Measurements from ENCODE around the gene SLC33A1. TPM values are rescaled to one million over a fixed set of nuclear protein-coding genes. Genes with fewer than 3 reads are reported as not detected.
"Not testable (repeated sequence)": the region's sequence is repeated elsewhere in the genome, so short reads cannot be mapped to it uniquely, and the experiment has no call there.

The SLC33A1 gene
- 19.3 TPM for total RNA-seq
- 10 to 100 TPM; 12.1 to 19.3 (median 14.5) TPM for polyA plus RNA-seq (ENCODE audit: insufficient read depth in 1 of 8, insufficient read length in 8 of 8, low replicate concordance in 1 of 8)
- long read RNA-seq, donor 1, full-length matches to known transcripts = 3 of 3 reads
- long read RNA-seq, donor 1, partial matches to known transcripts = 0 of 3 reads
- long read RNA-seq, donor 1, other reads (novel, unspliced or antisense) = 0 of 3 reads
- long read RNA-seq, donor 2 = 0 reads
- long read RNA-seq, donor 3, full-length matches to known transcripts = 2 of 2 reads
- long read RNA-seq, donor 3, partial matches to known transcripts = 0 of 2 reads
- long read RNA-seq, donor 3, other reads (novel, unspliced or antisense) = 0 of 2 reads
- long read RNA-seq, donor 4, full-length matches to known transcripts = 1 of 11 reads
- long read RNA-seq, donor 4, partial matches to known transcripts = 5 of 11 reads
- long read RNA-seq, donor 4, other reads (novel, unspliced or antisense) = 5 of 11 reads
- long read RNA-seq, donor 5, full-length matches to known transcripts = 2 of 2 reads
- long read RNA-seq, donor 5, partial matches to known transcripts = 0 of 2 reads
- long read RNA-seq, donor 5, other reads (novel, unspliced or antisense) = 0 of 2 reads
- long read RNA-seq, donor 6, full-length matches to known transcripts = 2 of 2 reads
- long read RNA-seq, donor 6, partial matches to known transcripts = 0 of 2 reads
- long read RNA-seq, donor 6, other reads (novel, unspliced or antisense) = 0 of 2 reads
- long read RNA-seq, donor 7, full-length matches to known transcripts = 4 of 4 reads
- long read RNA-seq, donor 7, partial matches to known transcripts = 0 of 4 reads
- long read RNA-seq, donor 7, other reads (novel, unspliced or antisense) = 0 of 4 reads
- long read RNA-seq, donor 8, full-length matches to known transcripts = 1 of 1 reads
- long read RNA-seq, donor 8, partial matches to known transcripts = 0 of 1 reads
- long read RNA-seq, donor 8, other reads (novel, unspliced or antisense) = 0 of 1 reads
- long read RNA-seq, donor 9, full-length matches to known transcripts = 2 of 2 reads
- long read RNA-seq, donor 9, partial matches to known transcripts = 0 of 2 reads
- long read RNA-seq, donor 9, other reads (novel, unspliced or antisense) = 0 of 2 reads
- long read RNA-seq, donor 10, full-length matches to known transcripts = 2 of 2 reads
- long read RNA-seq, donor 10, partial matches to known transcripts = 0 of 2 reads
- long read RNA-seq, donor 10, other reads (novel, unspliced or antisense) = 0 of 2 reads
- long read RNA-seq, donor 11, full-length matches to known transcripts = 2 of 2 reads
- long read RNA-seq, donor 11, partial matches to known transcripts = 0 of 2 reads
- long read RNA-seq, donor 11, other reads (novel, unspliced or antisense) = 0 of 2 reads

DNA sequence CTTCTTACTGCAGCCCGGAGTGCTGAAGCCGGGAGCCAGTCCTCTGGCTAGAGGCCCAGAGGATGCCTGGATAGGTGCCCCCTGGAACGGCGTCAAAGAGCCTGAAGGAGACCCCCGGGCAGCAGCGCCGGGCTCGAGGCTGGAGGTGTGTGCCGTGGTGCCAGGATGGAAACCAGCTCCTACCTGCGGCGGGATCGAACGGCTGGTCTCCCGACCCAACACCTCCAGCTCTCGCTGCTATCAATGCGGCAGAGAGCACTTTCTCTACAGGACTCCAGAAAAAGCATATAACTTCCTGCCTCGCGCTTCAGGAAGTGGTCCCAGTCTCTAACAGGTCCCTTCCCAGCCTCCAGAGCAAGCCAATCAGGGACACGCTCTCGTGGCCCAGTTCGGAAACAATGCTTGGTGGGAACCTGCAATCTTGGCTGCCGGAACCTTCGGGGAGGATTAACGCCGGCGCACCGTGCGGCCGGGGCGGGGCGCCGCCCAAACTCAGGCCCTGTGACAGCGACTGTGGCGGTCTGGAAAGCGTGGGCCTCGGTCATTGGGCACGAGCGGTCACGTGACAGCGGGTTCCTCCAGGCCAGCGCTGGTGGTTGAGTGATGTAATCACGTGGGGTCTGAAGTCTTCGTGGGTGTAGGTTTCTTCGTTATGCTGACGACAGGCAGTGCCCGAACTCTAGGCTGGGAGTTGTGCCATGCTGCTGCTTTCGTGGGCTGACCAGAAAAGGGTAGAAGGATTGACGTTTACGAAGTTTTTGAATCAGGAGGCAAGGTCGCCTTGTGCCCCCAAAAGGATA is at the start of gene SLC33A1:
SLC33A1 (minus strand) TSS at position 287 of the 800 bp plus-strand sequence. CDS start 430 bp downstream, outside the sequence.
- Histone ChIP-seq H3K36me3 (ENCODE audit: control insufficient read depth, insufficient read depth, low read length) (no peaks in the 10 kb centered on the region), H3K4me1 (ENCODE audit: control insufficient read depth, insufficient read depth, low read length) (peaks cover 19% of the 10 kb centered on the region)
- under 1% methylated on average over 50 of the region's 50 CpGs for WGBS (ENCODE audit: insufficient coverage)

DNA sequence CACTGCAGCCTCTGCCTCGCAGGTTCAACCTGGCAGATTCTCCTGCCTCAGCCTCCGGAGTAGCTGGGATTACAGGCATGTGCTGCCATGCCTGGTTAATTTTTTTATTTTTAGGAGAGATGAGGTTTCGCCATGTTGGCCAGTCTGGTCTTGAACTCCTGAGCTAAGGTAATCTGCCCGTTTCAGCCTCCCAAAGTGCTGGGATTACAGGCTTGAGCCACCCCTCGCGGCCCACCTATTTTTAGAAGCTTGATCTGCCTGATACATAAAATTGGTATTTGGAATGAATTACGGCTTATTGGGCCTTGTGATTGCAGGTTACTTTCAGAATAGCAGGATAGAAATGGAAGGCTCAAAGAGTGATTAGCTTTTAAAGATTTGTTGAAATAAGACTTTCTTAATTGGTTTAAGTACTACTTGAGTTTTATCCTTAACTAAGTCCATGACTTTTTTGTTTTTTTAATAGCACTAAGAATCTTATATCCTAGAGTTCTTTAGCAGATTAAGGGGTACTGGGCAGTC is 41.2 kb upstream of the SLC33A1 start:
- H3K4me1 ChIP-seq (ENCODE audit: control insufficient read depth, insufficient read depth, low read length) = no peaks in the 10 kb centered on the region
- no peaks in the 10 kb centered on the region for H3K9me3 ChIP-seq (replicated peaks; ENCODE audit: control insufficient read depth, low read depth, low read length)
- peaks cover 18% of the 10 kb centered on the region for H3K36me3 ChIP-seq (ENCODE audit: control insufficient read depth, insufficient read depth, low read length)
- no peak overlapping the region for H3K27ac ChIP-seq (ENCODE audit: low read length)
- no peaks in the 10 kb centered on the region for H3K27me3 ChIP-seq (ENCODE audit: control insufficient read depth, insufficient read depth, low read length)
- WGBS (ENCODE audit: insufficient coverage) = 95% methylated on average over 7 of the region's 7 CpGs
- H3K4me3 ChIP-seq (ENCODE audit: low read length) = no peak overlapping the region
- DNase-seq = no peak

More for the DNA sequence above, at the start of gene SLC33A1:
- Histone ChIP-seq H3K27me3 (ENCODE audit: control insufficient read depth, insufficient read depth, low read length) (no peaks in the 10 kb centered on the region), H3K9me3 (replicated peaks; ENCODE audit: control insufficient read depth, low read depth, low read length) (no peaks in the 10 kb centered on the region), H3K4me3 (ENCODE audit: low read length) (peak within 1 kb of the TSS; percentile 100), H3K27ac (ENCODE audit: low read length) (peak within 1 kb of the TSS; percentile 99)
- peak; percentile 100 for DNase-seq

DNA sequence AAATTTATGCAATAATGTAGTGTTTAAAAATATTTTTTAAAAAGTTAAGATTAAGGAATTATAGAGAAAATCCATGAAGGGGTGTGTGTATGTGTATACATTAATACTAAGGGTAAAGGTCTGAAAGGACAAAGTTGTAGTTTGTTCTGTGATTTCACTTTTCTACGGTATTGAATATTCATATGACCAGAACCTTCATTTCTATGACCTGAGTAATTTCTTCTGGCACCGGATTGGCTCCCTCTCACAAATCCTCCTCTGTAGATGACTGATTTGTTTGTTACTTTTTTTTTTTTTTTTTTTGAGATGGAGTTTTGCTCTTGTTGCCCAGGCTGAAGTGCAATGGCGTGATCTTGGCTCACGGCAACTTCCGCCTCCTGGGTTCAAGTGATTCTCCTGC is 37.1 kb upstream of the SLC33A1 start:
- Histone ChIP-seq H3K4me3 (ENCODE audit: low read length) (no peak overlapping the region), H3K27me3 (ENCODE audit: control insufficient read depth, insufficient read depth, low read length) (no peaks in the 10 kb centered on the region), H3K36me3 (ENCODE audit: control insufficient read depth, insufficient read depth, low read length) (peaks cover 3% of the 10 kb centered on the region), H3K27ac (ENCODE audit: low read length) (no peak overlapping the region), H3K4me1 (ENCODE audit: control insufficient read depth, insufficient read depth, low read length) (no peaks in the 10 kb centered on the region), H3K9me3 (replicated peaks; ENCODE audit: control insufficient read depth, low read depth, low read length) (no peaks in the 10 kb centered on the region)
- WGBS (ENCODE audit: insufficient coverage) = 100% methylated on average over 3 of the region's 5 CpGs
- DNase-seq = no peak

DNA sequence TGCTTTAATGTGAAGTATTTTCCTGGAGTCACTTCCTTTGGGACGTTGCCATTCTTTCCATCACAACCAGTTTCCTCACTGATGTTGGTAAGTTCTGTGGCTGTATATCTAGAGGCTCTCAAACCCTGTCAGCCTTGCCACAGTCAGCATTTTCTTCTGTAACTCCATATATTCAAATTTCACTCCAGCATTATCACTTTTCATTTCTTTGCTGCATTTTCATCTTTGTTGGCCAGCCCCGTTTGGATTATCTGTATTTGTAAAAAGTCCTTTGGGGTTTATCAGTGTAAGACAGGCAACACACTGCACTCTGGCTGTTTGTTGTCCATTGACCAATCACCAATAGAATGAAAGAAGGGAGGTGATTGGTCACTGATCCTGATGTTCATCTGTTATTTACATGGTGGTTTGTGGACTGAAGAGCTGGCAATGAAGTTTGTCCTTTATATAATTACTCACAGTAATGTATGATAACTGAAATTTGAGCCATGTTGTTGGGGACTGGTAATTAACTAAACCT is 36.5 kb upstream of the SLC33A1 start:
- H3K9me3 ChIP-seq (replicated peaks; ENCODE audit: control insufficient read depth, low read depth, low read length) = no peaks in the 10 kb centered on the region
- no peaks in the 10 kb centered on the region for H3K4me1 ChIP-seq (ENCODE audit: control insufficient read depth, insufficient read depth, low read length)
- H3K27ac ChIP-seq (ENCODE audit: low read length) = no peak overlapping the region
- H3K36me3 ChIP-seq (ENCODE audit: control insufficient read depth, insufficient read depth, low read length) = peaks cover 3% of the 10 kb centered on the region
- no CpG with 5 or more reads among the region's 2 CpGs for WGBS (ENCODE audit: insufficient coverage)
- peak; percentile 58 for DNase-seq
- no peak overlapping the region for H3K4me3 ChIP-seq (ENCODE audit: low read length)
- no peaks in the 10 kb centered on the region for H3K27me3 ChIP-seq (ENCODE audit: control insufficient read depth, insufficient read depth, low read length)

DNA sequence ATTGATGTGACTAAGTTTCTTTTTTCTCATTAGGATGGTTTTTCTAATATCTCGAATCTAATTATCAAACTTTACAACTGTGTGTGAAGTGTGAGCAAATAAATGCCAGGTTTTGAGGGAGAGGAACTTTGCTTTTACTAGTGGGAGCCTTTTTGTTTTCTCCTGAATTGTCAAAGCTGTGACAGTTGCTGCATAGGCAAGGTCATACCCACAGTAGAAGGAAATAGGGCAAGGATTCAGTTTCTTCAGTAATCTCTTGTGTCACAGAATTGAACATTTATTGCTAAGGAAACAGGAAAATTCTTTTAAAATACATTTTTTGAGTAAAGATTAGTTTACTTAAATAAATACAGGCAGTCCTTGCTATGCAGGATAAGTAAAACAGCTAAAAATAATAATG is 35.7 kb upstream of the SLC33A1 start:
- H3K4me3 ChIP-seq (ENCODE audit: low read length) = no peak overlapping the region
- H3K27me3 ChIP-seq (ENCODE audit: control insufficient read depth, insufficient read depth, low read length) = no peaks in the 10 kb centered on the region
- DNase-seq = no peak
- no CpG with 5 or more reads among the region's 1 CpG for WGBS (ENCODE audit: insufficient coverage)
- H3K9me3 ChIP-seq (replicated peaks; ENCODE audit: control insufficient read depth, low read depth, low read length) = no peaks in the 10 kb centered on the region
- H3K36me3 ChIP-seq (ENCODE audit: control insufficient read depth, insufficient read depth, low read length) = peaks cover 3% of the 10 kb centered on the region
- no peak overlapping the region for H3K27ac ChIP-seq (ENCODE audit: low read length)
- H3K4me1 ChIP-seq (ENCODE audit: control insufficient read depth, insufficient read depth, low read length) = no peaks in the 10 kb centered on the region

DNA sequence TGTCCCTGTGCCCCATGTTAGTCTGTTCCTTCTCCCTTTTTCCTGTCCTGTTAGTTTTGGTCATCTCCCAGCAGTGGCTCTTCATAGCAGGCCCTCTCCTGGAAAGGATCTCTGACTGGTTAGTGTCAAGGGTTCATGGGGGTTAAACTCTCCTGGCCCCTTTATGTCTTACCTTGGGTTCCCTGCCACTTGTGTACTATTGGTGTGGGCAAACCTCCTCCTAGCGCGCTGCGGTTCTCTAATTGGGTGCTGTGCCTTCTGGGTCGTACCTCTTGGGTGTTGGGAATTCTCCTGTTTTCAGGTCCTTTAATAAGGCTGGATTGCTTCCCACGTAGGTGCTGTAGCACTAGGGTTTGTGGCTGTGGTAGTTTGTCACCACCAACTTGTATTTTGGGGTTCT is 35.0 kb upstream of the SLC33A1 start:
- no peaks in the 10 kb centered on the region for H3K4me1 ChIP-seq (ENCODE audit: control insufficient read depth, insufficient read depth, low read length)
- peaks cover 2% of the 10 kb centered on the region for H3K36me3 ChIP-seq (ENCODE audit: control insufficient read depth, insufficient read depth, low read length)
- no peak for DNase-seq
- H3K9me3 ChIP-seq (replicated peaks; ENCODE audit: control insufficient read depth, low read depth, low read length) = no peaks in the 10 kb centered on the region
- no peaks in the 10 kb centered on the region for H3K27me3 ChIP-seq (ENCODE audit: control insufficient read depth, insufficient read depth, low read length)
- no CpG with 5 or more reads among the region's 5 CpGs for WGBS (ENCODE audit: insufficient coverage)
- H3K27ac ChIP-seq (ENCODE audit: low read length) = no peak overlapping the region
- H3K4me3 ChIP-seq (ENCODE audit: low read length) = no peak overlapping the region

DNA sequence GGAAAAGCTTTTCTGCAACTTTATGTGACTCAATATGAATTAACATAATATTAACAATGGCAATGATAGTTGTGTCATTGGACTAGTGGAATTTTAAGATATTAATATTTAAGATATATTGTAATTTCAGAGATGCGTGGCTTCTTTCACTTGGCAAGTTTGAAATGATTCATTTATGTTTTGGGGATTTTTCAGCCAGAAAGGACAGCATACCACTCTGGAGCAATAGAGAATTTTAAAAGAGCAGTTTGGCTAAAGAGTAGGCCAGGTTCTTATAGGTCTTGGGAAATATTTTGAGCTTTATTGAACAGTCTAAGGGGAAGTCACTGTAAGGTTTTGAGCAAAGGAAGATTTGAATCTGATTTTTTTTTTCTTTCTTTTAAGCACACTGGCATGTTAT is 32.7 kb upstream of the SLC33A1 start:
- WGBS (ENCODE audit: insufficient coverage) = no CpG with 5 or more reads among the region's 1 CpG
- Histone ChIP-seq H3K4me1 (ENCODE audit: control insufficient read depth, insufficient read depth, low read length) (no peaks in the 10 kb centered on the region), H3K36me3 (ENCODE audit: control insufficient read depth, insufficient read depth, low read length) (no peaks in the 10 kb centered on the region), H3K27ac (ENCODE audit: low read length) (no peak overlapping the region), H3K27me3 (ENCODE audit: control insufficient read depth, insufficient read depth, low read length) (no peaks in the 10 kb centered on the region), H3K9me3 (replicated peaks; ENCODE audit: control insufficient read depth, low read depth, low read length) (no peaks in the 10 kb centered on the region), H3K4me3 (ENCODE audit: low read length) (no peak overlapping the region)
- no peak for DNase-seq

DNA sequence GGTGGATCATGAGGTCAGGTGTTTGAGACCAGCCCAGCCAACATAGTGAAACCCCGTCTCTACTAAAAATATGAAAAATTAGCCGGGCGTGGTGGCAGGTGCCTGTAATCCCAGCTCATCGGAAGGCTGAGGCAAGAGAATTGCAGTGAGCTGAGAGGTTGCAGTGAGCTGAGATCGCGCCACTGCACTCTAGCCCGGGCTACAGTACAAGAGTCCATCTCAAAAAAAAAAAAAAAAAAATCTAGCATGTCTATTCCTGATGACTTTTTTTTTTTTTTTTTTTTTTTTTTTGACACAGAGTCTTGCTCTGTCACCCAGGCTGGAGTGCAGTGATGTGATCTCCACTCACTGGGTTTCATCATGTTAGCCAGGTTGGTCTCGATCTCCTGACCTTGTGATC is 32.1 kb upstream of the SLC33A1 start:
- H3K9me3 ChIP-seq (replicated peaks; ENCODE audit: control insufficient read depth, low read depth, low read length); H3K27ac ChIP-seq (ENCODE audit: low read length); DNase-seq; H3K36me3 ChIP-seq (ENCODE audit: control insufficient read depth, insufficient read depth, low read length); H3K4me1 ChIP-seq (ENCODE audit: control insufficient read depth, insufficient read depth, low read length); H3K4me3 ChIP-seq (ENCODE audit: low read length); H3K27me3 ChIP-seq (ENCODE audit: control insufficient read depth, insufficient read depth, low read length): not testable (repeated sequence)
- WGBS (ENCODE audit: insufficient coverage) = 98% methylated on average over 3 of the region's 8 CpGs

DNA sequence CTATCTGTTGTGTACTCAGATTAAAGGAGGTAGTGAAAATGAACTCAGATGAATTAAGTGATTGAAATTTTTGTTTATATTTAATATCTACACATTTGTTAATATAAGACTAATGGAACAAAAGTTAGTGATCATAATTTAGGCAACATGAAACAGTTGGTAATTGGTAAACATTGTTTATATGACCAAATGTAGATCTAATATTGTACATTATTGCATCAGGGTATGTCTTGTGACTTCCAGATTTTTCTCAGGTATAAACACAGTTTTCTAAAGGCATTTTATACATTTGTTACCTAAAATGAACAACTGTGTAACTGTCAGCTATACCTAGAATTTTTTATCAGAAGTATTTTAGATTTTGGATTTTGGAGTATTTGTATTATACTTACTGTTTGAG is 31.1 kb upstream of the SLC33A1 start:
- H3K4me3 ChIP-seq (ENCODE audit: low read length) = no peak overlapping the region
- no peaks in the 10 kb centered on the region for H3K9me3 ChIP-seq (replicated peaks; ENCODE audit: control insufficient read depth, low read depth, low read length)
- H3K27ac ChIP-seq (ENCODE audit: low read length) = no peak overlapping the region
- no peaks in the 10 kb centered on the region for H3K27me3 ChIP-seq (ENCODE audit: control insufficient read depth, insufficient read depth, low read length)
- DNase-seq = no peak
- H3K36me3 ChIP-seq (ENCODE audit: control insufficient read depth, insufficient read depth, low read length) = no peaks in the 10 kb centered on the region
- no peaks in the 10 kb centered on the region for H3K4me1 ChIP-seq (ENCODE audit: control insufficient read depth, insufficient read depth, low read length)

Measured in muscle of leg (tissue), 16 donors.